Stomach (tissue), 4 donors: ENCODE measurements around the gene ERC1.

Source experiments
- POLR2A ChIP-seq, 4 donors: fragments of 450-650 bp; IDR thresholded peaks; one replicate each; pipeline ENCODE4 v1.6.1; 2016; ENCODE audit warnings: antibody characterized with exemption in 4 of 4, control low read depth in 2 of 4, mild to moderate bottlenecking in 1 of 4, moderate library complexity in 1 of 4
- POLR2AphosphoS5 ChIP-seq, 3 donors: sonication (generic); formaldehyde crosslinking; IDR thresholded peaks; one replicate each; pipeline ENCODE4 v1.6.1; 2016; ENCODE audit warnings: antibody characterized with exemption in 3 of 3
- TF ChIP-seq, protein P1 (sequence below), 7 experiments: fragments of 450-650 bp in 4 of 7; fragments of 200-600 bp in 3 of 7; sonication (generic) in 3 of 7; IDR thresholded peaks; one replicate each; pipeline ENCODE4 v1.5.1; 2016 to 2019; ENCODE audit warnings: antibody characterized with exemption in 7 of 7, control low read depth in 2 of 7, mild to moderate bottlenecking in 1 of 7

DNA sequence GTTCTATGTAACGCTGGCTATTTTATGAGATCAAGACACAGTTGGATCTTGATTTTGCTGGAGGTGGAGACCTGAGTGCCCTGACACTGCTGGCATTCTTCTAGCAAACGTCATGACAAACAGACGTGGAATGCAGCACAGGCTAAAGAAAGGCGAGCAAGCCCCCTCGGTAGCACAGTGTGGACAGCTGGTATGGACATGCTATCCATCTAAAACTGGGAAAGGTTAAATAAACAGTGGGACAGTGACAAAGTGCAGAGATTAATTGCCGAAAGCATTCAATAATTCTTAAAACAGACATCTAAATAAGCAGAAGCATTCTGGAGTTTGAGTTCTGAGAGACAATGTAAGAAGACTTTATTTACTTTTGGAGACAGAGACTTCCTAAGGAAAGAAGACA, 366.1 kb downstream of the ERC1 start:
- no peak for TF ChIP-seq POLR2A (IDR thresholded peaks at IDR 0.05)
- TF ChIP-seq, protein P1, sequence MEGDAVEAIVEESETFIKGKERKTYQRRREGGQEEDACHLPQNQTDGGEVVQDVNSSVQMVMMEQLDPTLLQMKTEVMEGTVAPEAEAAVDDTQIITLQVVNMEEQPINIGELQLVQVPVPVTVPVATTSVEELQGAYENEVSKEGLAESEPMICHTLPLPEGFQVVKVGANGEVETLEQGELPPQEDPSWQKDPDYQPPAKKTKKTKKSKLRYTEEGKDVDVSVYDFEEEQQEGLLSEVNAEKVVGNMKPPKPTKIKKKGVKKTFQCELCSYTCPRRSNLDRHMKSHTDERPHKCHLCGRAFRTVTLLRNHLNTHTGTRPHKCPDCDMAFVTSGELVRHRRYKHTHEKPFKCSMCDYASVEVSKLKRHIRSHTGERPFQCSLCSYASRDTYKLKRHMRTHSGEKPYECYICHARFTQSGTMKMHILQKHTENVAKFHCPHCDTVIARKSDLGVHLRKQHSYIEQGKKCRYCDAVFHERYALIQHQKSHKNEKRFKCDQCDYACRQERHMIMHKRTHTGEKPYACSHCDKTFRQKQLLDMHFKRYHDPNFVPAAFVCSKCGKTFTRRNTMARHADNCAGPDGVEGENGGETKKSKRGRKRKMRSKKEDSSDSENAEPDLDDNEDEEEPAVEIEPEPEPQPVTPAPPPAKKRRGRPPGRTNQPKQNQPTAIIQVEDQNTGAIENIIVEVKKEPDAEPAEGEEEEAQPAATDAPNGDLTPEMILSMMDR (IDR thresholded peaks at IDR 0.05), result no peak
- no peak for TF ChIP-seq POLR2AphosphoS5 (IDR thresholded peaks at IDR 0.05)
